Globus pallidus (tissue), 1 donor: ENCODE measurements around the gene ZXDC.

Experiments used
- DNase-seq: peaks from one replicate; pipeline ENCODE4 v3.0.0-alpha.2; 2015; ENCODE audit warnings: low spot score

The ZXDC gene

GRCh38 chr3:126490619-126491018 is 14.9 kb upstream of the ZXDC start:
- DNase-seq = no peak

DNA sequence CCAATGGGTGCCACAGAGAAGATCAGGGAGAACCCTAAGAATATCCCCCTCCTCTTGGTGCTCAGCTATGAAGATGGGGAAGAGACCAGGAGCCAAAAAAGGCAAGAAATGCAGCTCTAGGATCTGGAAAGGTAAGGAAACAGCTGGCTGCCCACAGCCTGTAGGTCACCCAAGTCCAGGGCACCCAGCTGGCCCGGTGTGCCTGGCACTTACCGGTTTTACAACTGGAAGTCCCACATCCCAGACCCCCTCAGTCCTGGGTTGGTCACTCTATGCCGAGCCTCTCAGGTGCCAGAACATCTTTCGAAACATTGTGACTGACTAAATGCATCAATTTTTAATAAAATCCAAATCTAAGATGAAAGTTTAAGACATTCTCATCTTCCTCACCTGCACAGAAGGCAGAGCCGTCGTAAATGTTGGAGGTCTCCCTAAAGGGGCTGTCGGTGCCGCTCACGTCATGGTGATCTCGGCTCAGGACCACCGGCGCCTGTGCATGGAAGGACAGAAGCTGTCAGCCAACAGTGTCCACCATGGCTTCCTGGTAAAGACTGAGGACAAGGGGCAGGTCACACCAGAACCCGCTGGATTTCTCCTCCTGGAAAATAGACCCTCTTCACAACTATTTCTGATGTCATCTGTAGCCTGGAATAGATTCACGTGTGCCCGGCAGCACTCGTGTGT is 13.3 kb upstream of the ZXDC start:
- no peak for DNase-seq

DNA sequence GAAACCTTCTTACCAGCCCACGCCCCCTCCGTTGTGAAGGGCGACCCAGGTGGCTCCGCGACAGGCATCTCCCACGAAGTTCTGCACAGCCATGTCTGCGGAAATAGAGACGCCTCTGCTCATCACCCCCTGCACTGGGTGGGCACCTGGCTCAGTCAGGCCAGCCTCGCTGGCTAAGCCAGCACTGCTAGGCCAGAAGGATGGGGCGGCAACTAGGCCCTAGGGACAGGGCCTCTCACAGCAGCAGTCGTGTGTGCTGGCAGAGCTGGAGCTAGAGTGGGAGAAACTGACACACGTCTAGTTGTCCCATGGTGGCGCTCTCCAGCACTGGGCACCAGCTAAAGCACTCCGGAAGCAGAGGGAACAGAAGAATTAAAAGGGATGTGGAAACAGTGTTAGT is 12.5 kb upstream of the ZXDC start:
- DNase-seq = no peak

- no peak for DNase-seq
Observed at GRCh38 chr3:126487151-126487771, 11.6 kb upstream of the ZXDC start.

DNA sequence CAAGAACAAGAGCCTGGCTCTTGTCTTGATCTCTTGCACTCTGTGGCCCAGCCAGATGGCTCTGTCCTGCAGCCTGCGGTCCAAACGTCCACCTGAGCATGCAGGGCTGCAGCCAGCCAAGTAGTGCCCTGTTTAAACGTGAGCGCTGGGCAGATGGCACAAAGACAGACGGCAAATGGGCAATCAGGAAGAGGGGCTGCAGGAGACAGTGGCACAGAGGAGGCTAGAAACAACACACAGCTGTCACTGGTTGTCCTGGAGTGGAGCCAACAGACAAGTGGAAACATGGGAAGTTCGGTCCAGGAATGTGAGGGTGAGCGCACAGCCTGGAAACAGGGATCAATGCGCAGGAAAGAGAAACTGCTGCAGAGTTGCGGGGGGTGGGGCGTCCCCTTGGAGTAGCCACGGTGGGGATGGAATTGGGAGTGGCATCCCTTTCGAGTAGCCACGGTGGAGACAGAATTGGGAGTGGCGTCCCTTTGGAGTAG is 10.7 kb upstream of the ZXDC start:
- DNase-seq = no peak

- DNase-seq = no peak
Observed at GRCh38 chr3:126485956-126486355, 10.3 kb upstream of the ZXDC start.

DNA sequence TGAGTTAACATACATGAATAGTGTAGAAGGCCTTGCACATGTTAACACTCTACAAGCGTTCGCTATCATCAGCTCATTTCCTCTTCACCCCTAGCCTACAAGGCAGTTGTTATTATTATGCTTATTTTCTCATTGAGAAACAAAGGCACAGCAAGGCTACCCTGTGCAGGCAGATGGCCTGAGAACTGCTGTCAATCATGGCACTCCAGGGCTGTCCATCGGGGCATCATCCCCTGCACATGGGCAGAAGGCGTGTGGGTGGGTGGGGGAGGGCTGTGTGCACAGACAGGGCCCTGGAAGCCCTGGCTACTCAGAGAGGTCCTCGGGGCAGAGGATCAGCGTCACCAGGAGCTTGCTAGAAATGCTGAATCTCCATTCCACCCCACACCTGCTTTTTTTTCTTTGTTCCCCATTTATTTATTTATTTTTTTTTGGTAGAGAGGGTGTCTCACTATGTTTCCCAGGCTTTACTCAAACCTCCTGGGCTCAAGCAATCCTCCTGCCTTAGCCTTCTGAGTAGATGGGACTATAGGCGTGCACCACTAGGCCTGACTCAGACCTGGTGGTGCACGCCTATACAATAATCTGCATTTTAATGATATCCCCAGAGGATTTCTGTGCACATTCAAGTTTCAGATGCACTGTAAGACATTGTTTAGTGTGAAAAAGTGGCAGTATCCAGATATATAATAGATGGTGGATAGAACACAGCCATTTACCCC is 9.6 kb upstream of the ZXDC start:
- DNase-seq = no peak

DNA sequence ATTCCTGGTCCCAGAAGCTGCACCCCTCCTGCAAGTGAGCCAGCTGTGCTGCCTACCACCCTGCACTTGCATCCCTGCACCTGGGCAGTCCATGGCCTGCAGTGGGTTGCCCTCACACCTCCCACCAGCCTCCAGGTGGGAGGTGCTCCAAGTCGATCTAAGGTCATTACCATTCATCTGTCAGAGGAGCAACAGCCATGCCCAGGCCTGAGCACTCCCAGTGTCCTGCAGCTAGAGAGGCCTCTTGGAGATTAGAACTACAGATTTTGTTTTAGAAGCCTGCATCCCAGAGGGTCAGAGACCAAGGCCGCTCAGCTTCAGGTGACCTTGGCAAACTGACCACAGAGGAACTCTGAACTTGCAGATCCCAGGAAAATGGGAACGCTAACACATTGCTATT is 9.0 kb upstream of the ZXDC start:
- no peak for DNase-seq

GRCh38 chr3:126484148-126484547 is 8.5 kb upstream of the ZXDC start:
- no peak for DNase-seq

DNA sequence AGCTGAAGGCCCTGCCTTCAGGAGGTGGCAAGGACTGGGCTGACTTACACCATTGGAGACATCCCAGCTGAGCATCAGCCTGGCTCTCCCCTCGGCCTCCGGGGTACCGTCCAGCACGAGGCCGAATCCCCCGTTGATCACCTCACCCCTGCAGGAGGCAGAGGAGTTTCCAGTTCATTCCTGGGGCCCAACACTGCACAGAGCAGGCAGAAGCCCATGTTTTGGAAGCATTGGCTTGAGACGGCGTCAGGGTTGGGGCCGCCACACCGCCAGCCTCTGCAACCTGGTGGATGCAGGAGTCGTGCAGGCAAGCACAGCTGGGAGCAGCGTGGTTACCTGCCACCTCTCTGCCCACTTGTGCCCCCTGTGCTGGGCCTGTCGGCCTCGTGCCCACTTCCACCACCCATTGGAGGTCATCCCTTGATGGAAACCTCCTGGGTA is 7.7 kb upstream of the ZXDC start:
- no peak for DNase-seq

GRCh38 chr3:126482503-126483255 is 7.0 kb upstream of the ZXDC start:
- DNase-seq = no peak

- DNase-seq = no peak
Observed at GRCh38 chr3:126481808-126482502, 6.3 kb upstream of the ZXDC start.

GRCh38 chr3:126480861-126481260 is 5.2 kb upstream of the ZXDC start:
- no peak for DNase-seq

DNA sequence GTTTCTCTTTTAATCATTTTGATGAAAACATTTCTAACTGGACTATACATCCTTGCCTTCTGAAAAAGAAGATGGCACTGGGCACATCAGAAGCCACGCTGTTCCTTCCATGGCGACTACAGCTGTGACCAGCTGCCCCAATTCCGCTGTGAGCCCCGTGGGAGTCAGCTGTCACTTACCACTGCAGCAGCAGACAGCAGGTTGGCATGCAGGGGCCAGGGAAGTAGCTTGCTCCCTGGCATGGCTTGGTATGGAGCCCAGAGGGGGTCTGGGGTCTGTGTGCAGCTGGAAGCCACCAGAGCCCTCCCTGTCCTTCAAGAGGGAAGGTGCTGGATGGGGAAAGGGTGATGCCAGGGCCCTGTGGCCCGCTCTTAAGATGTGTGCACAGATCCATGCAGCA is 4.5 kb upstream of the ZXDC start:
- no peak for DNase-seq

DNA sequence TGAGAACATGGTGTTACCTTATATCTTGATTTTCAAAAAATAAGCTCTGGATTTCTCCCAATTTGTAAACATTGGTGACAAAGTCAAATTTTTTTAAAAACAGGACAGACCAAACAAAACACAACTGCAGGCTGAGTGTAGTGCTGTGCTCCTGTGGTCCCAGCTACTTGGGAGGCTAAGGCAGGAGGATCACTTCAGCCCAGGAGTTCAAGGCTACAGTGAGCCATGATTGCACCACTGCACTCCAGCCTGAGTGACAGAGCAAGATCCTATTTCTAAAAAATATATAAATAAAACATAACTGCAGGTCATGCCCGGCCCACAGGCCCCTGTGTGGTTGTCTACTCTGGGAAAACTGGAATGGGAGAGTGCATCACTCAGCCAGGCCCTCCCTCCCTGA is 4.0 kb upstream of the ZXDC start:
- DNase-seq = no peak

- no peak for DNase-seq
Observed at GRCh38 chr3:126478581-126479310, 3.1 kb upstream of the ZXDC start.

DNA sequence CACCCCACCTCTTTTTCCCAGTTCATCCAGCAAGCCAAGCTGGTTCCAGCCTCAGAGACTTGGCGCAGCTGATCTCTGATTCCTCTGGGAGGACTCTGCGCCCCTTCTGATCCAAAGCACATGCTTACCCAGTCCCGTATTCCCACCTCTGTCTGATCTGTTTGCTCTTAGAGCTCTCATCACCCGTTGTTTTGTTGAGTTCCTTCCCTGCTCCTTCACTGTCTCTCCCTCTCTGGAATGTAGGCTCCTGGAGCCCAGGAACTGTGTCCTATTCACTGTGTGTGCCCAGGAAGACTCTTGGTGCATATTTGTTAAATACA is 1.3 kb upstream of the ZXDC start:
- no peak for DNase-seq

GRCh38 chr3:126476166-126477060 is 722 bp upstream of the ZXDC start:
- peak; percentile 75 for DNase-seq

- no peak for DNase-seq
Observed at GRCh38 chr3:126474498-126475412, 936 bp downstream of the ZXDC start.
